Kidney glomerular epithelial cell (primary cell): ENCODE results near the gene RHOB.
"Not testable (repeated sequence)": the region's sequence is repeated elsewhere in the genome, so short reads cannot be mapped to it uniquely, and the experiment has no call there.

Source experiments
- DNase-seq: peaks from one replicate; lab custom pipeline; 2025; lab: John Stamatoyannopoulos, UW

Gene RHOB

GRCh38 chr2:20454036-20454981, 7.4 kb downstream of the RHOB start:
- no peak for DNase-seq

- no peak for DNase-seq
Observed at GRCh38 chr2:20455076-20455587, 8.3 kb downstream of the RHOB start.

- DNase-seq: peak; percentile 13
Observed at GRCh38 chr2:20456116-20456571, 9.3 kb downstream of the RHOB start.

GRCh38 chr2:20456636-20457426, 10.0 kb downstream of the RHOB start:
- DNase-seq: peak; percentile 19

- no peak for DNase-seq
Observed at GRCh38 chr2:20457661-20458630, 11.1 kb downstream of the RHOB start.

- not testable (repeated sequence) for DNase-seq
Observed at GRCh38 chr2:20458737-20459484, 12.0 kb downstream of the RHOB start.

- no peak for DNase-seq
Observed at GRCh38 chr2:20465716-20466394, 19.0 kb downstream of the RHOB start.

GRCh38 chr2:20467789-20468548, 21.1 kb downstream of the RHOB start:
- no peak for DNase-seq

- no peak for DNase-seq
Observed at GRCh38 chr2:20468549-20469500, 22.0 kb downstream of the RHOB start.

- no peak for DNase-seq
Observed at GRCh38 chr2:20469595-20469994, 22.7 kb downstream of the RHOB start.

- no peak for DNase-seq
Observed at GRCh38 chr2:20470211-20470610, 23.3 kb downstream of the RHOB start.

GRCh38 chr2:20471148-20471547, 24.3 kb downstream of the RHOB start:
- no peak for DNase-seq

- DNase-seq: no peak
Observed at GRCh38 chr2:20471902-20472559, 25.2 kb downstream of the RHOB start.

- no peak for DNase-seq
Observed at GRCh38 chr2:20472569-20472968, 25.7 kb downstream of the RHOB start.

- DNase-seq: no peak
Observed at GRCh38 chr2:20473128-20473527, 26.3 kb downstream of the RHOB start.

- DNase-seq: no peak
Observed at GRCh38 chr2:20474757-20475566, 28.1 kb downstream of the RHOB start.

- no peak for DNase-seq
Observed at GRCh38 chr2:20475567-20475952, 28.7 kb downstream of the RHOB start.
